Breast epithelium (tissue), 4 donors: Measurements from ENCODE around the gene PCDHGA1. TPM values are rescaled to one million over a fixed set of nuclear protein-coding genes. Genes with fewer than 3 reads are reported as not detected.
A peak's percentile ranks its signal among the peaks of the same experiment; 100 is the strongest.

Experiments used
- DNase-seq, 2 donors: peaks; one replicate each; pipeline ENCODE4 v3.0.0-alpha.2; 2019; ENCODE audit warnings: low spot score in 2 of 2
- H3K27ac ChIP-seq, 2 donors: fragments of 200-600 bp; sonication (generic) in 1 of 2; one replicate each; pipeline ENCODE4 v1.5.1; 2016 to 2019; ENCODE audit warnings: mild to moderate bottlenecking in 1 of 2
- H3K27me3 ChIP-seq, 2 donors: fragments of 200-600 bp; sonication (generic) in 1 of 2; one replicate each; pipeline versions ENCODE4 v1.5.1 to v1.6.0; 2017 to 2019; ENCODE audit warnings: control low read depth in 1 of 2, mild to moderate bottlenecking in 1 of 2
- H3K36me3 ChIP-seq: fragments of 200-600 bp; one replicate; pipeline ENCODE4 v1.5.1; 2019
- H3K4me1 ChIP-seq, 2 donors: fragments of 200-600 bp; sonication (generic); one replicate each; pipeline ENCODE4 v1.5.1; 2016 to 2019; ENCODE audit warnings: control low read depth in 1 of 2
- H3K4me3 ChIP-seq, 3 donors: fragments of 200-600 bp; sonication (generic); 1 replicate in 2 of 3; 2 replicates in 1 of 3; pipeline ENCODE4 v1.5.1; 2016 to 2019; ENCODE audit warnings: mild to moderate bottlenecking in 3 of 3, moderate library complexity in 2 of 3
- H3K9me3 ChIP-seq, 2 donors: fragments of 200-600 bp; sonication (generic) in 1 of 2; one replicate each; pipeline ENCODE4 v1.5.1; 2016 to 2019; ENCODE audit warnings: control low read depth in 1 of 2
- CTCF ChIP-seq, 3 donors: fragments of 450-650 bp; IDR thresholded peaks; one replicate each; pipeline ENCODE4 v1.5.1; 2016 to 2017; ENCODE audit warnings: antibody characterized with exemption in 3 of 3, mild to moderate bottlenecking in 3 of 3, moderate library complexity in 3 of 3
- POLR2A ChIP-seq: fragments of 450-650 bp; IDR thresholded peaks from one replicate; pipeline ENCODE4 v1.6.1; 2016; ENCODE audit warnings: antibody characterized with exemption, mild to moderate bottlenecking, moderate library complexity
- POLR2AphosphoS5 ChIP-seq, 3 donors: sonication (generic); formaldehyde crosslinking; IDR thresholded peaks; one replicate each; pipeline ENCODE4 v1.6.1; 2017; ENCODE audit warnings: antibody characterized with exemption in 3 of 3
- intact Hi-C: fragments of 100-400 bp; cut with DNase I; formaldehyde crosslinking; loops from one replicate; pipeline ENCODE4 v1.15.1; 2023; ENCODE audit warnings: low total_unique reads
- total RNA-seq, 3 donors: library from RNA; depleted of rRNA; stranded (reverse); fragments of >200 nt; gene quantifications; one replicate each; pipeline ENCODE4 v1.1.0, GENCODE V29; 2016

PCDHGA1 gene
- total RNA-seq, 3 donors from 2014 or later = 0.80 to 1.3 (median 1.2) TPM

GRCh38 chr5:141515946-141516671 lies 185.8 kb downstream of the PCDHGA1 start:
- Histone ChIP-seq H3K4me3 (no peak overlapping the region), H3K4me1 (peaks cover 7 to 9% of the 10 kb centered on the region in 2 donors), H3K27ac (peak overlapping the region; percentile 52 to 90), H3K27me3 (no peaks in the 10 kb centered on the region), H3K9me3 (no peaks in the 10 kb centered on the region), H3K36me3 (no peaks in the 10 kb centered on the region)
- TF ChIP-seq POLR2AphosphoS5 (IDR thresholded peaks at IDR 0.05) (no peak), POLR2A (no peak), CTCF (IDR thresholded peaks at IDR 0.05) (no peak)
- intact Hi-C loops = no loop called here
- no peak for DNase-seq

- TF ChIP-seq CTCF (IDR thresholded peaks at IDR 0.05) (no peak), POLR2AphosphoS5 (IDR thresholded peaks at IDR 0.05) (no peak), POLR2A (no peak)
- Histone ChIP-seq H3K27me3 (no peaks in the 10 kb centered on the region), H3K27ac (peak overlapping the region; percentile 52 to 90), H3K4me1 (peaks cover 7 to 15% of the 10 kb centered on the region in 2 donors), H3K36me3 (no peaks in the 10 kb centered on the region), H3K4me3 (no peak overlapping the region), H3K9me3 (no peaks in the 10 kb centered on the region)
- DNase-seq = no peak
- intact Hi-C loops = no loop called here
Measured at GRCh38 chr5:141516672-141517025, 186.3 kb downstream of the PCDHGA1 start.

GRCh38 chr5:141517312-141517711 lies 187.0 kb downstream of the PCDHGA1 start:
- TF ChIP-seq POLR2AphosphoS5 (IDR thresholded peaks at IDR 0.05) (no peak), CTCF (IDR thresholded peaks at IDR 0.05) (no peak), POLR2A (no peak)
- no peaks in the 10 kb centered on the region for H3K27me3 ChIP-seq
- H3K27ac ChIP-seq = peak overlapping the region in 1 of 2 donors; percentile 52
- peaks cover 7 to 21% of the 10 kb centered on the region in 2 donors for H3K4me1 ChIP-seq
- no peak for DNase-seq
- intact Hi-C loops = no loop called here
- no peaks in the 10 kb centered on the region for H3K9me3 ChIP-seq
- no peaks in the 10 kb centered on the region for H3K36me3 ChIP-seq
- H3K4me3 ChIP-seq = no peak overlapping the region

- TF ChIP-seq CTCF (IDR thresholded peaks at IDR 0.05) = no peak
- TF ChIP-seq POLR2AphosphoS5 (IDR thresholded peaks at IDR 0.05) = no peak
- TF ChIP-seq POLR2A = no peak
- Histone ChIP-seq H3K4me3 (no peak overlapping the region), H3K27ac (no peak overlapping the region), H3K36me3 (no peaks in the 10 kb centered on the region), H3K27me3 (no peaks in the 10 kb centered on the region), H3K4me1 (peaks cover 7 to 21% of the 10 kb centered on the region in 2 donors), H3K9me3 (no peaks in the 10 kb centered on the region)
- intact Hi-C loops = no loop called here
- DNase-seq = no peak
Measured at GRCh38 chr5:141517880-141518617, 187.7 kb downstream of the PCDHGA1 start.

GRCh38 chr5:141518618-141519015 lies 188.3 kb downstream of the PCDHGA1 start:
- no peak for TF ChIP-seq POLR2AphosphoS5 (IDR thresholded peaks at IDR 0.05)
- no peak for TF ChIP-seq CTCF (IDR thresholded peaks at IDR 0.05)
- TF ChIP-seq POLR2A = no peak
- no peak for DNase-seq
- intact Hi-C loops = no loop called here
- Histone ChIP-seq H3K4me3 (no peak overlapping the region), H3K27me3 (no peaks in the 10 kb centered on the region), H3K4me1 (peaks cover 7 to 21% of the 10 kb centered on the region in 2 donors), H3K27ac (no peak overlapping the region), H3K9me3 (no peaks in the 10 kb centered on the region), H3K36me3 (no peaks in the 10 kb centered on the region)
